Stimulated activated naive CD8-positive, alpha-beta T cell treated with anti-CD3 and anti-CD28 coated beads, Interleukin-15, Interleukin-2, amounts not matched to agents 100 U/mL and 50 U/mL, for 24 hours (primary cell): ENCODE measurements around the gene NFS1.

ENCODE experiments used
- ATAC-seq: fragments of 150-1000 bp; cut with Tn5 transposase; one replicate; pipeline ENCODE4 v1.10.0; 2021
- DNase-seq: peaks from one replicate; pipeline ENCODE4 v3.0.0; 2021

Gene NFS1

GRCh38 chr20:35674921-35675320 is 24.2 kb downstream of the NFS1 start:
- no peak for ATAC-seq
- no peak for DNase-seq

DNA sequence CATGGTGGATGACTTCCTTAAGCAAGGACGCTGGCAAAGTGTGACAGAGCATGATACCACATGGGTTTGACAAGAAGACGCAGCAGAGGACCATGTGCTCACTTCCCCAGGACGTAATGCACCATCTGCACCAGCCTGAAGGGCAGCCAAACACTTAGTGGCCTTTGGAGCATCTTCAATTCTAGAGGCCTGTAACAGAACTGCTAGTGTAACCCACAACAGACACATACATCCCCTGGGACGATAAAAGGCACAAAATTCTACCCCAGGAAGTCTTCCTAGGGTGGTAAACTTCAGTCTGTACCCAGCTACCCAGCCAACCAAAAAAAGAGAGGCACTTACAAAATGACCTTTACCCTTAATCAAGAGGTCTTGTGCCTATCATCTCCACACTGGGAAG is 25.3 kb downstream of the NFS1 start:
- ATAC-seq (no peak), DNase-seq (no peak)

DNA sequence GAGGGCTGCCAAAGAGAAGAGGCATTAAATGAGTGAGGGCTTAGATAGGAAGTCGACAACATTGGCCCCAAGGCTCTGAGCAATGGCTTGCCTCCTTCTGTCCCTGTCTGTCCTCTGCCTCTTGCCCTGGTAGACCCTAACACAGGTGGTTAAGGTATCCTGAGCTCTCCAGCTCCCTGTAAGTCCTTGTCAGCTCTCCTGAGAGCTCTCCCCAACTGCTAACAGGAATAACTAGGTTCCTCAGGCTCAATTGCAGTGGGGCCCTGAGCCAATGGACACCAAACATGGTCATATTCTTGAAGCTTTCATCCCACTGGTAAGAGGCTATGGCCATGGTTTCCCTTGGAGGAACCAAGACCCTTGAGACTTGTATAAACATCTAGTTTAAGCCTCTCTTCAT is 29.5 kb downstream of the NFS1 start:
- no peak for DNase-seq
- ATAC-seq = no peak

DNA sequence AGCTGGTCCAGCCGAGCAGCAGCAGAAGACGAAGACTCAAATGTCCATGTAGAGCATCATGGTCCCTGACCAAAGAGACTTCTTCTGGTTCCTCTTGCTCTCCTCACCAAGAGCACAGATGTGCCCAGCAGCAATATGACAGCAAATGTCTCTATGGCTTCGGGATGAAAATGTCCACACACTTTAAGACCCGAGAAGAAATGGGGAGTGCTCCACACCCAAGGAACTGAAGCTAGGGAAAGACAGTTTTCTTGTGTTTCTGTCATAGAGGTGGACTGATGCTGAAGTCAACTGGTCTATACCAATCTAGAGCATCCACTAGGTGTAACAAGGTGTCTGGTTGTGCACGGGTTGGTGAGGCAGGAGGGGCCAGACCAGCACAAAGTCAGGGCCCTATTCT is 29.9 kb downstream of the NFS1 start:
- DNase-seq (no peak), ATAC-seq (no peak)

DNA sequence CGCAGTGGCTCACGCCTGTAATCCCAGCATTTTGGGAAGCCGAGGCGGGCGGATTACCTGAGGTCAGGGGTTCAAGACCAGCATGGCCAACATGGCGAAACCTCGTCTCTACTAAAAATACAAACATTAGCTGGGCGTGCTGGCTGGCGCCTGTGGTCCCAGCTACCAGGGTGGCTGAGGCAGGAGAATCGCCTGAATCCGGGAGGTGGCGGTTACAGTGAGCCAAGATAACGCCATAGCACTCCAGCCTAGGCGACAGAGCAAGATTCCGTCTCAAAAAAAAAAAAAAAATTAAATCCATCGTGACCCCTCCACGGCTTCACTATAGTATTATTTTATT is 33.2 kb downstream of the NFS1 start:
- DNase-seq (no peak), ATAC-seq (no peak)

DNA sequence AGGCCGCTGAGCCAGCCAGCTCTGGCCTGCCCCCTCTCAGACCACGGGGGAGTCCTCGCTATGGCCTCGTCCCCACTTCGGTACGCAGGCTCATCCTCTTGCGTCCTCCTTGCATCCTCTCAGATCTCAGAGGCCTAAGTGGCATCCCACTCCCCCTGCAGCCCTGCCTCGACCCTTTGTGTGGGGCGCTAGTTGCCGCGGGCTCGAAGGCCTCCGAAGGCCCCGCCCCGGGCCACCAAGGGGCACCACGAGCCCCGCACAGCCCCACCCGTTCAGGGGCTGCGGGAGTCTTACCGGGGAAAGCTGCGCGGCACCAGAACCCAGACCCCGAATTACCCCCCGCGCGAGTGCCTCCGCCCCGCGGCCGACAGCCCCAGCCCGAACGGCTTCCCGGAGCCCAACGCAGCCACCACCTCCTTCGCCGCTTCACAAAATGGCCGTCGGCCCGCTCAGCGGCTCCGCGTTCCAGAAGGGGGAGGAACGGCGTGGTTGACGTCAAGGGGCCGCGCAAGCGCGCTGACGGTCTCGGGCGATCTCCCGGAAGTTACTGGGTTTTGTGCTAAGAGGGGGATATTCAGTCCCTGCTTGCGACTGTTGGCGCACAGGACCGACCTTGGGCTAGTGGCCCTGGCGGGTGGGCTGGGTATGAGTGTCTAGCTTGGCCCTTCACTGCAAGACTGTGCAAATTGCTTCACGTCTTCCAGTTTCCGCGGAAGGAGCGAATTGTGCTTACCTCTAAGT is 34.5 kb downstream of the NFS1 start, which contains the start of the genes CPNE1 and RBM12:
Gene CPNE1, minus strand, starts transcription at position 435 of the 741 bp plus-strand sequence. CDS start 31,977 bp downstream, outside the sequence.
Gene RBM12, minus strand, starts transcription at position 435 of the 741 bp plus-strand sequence. CDS start 9,578 bp downstream, outside the sequence.
- DNase-seq (peak; percentile 93), ATAC-seq (peak; percentile 80)

DNA sequence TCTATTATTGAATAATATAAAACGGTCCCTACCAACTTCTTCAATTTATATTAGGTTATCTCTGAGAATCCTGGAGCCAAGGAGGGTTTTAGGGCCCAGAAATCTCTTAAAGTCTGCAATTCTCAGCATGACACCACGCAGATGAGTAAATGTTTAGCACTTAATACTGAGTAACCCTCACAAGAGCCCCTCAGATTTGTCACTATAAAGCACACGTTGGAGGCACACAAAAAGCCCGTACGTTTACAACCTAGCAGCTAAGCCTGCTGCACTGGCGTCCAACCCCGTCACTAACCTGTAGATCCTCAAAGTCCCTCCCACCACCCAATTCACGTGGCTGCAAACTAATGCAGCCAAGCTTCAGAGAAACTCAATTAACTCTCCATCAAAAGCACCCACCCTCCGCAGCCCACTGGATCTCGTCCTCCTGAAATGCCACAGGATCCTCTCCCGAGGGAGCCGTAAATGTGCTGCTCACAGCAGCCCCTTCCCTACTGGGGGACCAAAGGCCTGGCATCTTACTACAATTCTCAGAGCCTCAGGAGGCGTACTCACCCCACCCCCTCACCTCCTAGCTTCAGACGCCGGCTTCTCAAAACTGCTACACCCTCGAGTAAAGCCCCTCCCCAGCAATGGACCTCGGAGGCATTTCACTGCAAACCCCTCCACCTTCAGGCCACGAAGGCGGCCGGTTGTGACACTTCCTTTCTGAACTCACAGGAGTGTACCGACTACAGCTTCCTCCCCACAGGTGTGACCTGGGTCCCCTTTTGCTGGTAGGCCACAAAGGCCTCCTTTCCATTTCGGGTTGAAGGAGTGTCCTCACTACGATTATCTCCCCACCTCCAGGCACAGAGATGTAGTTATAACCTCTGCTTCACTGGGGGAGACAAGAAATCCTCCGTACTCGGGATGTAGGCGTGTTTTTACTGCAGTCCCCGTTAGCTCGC is 35.4 kb downstream of the NFS1 start:
- ATAC-seq = peak; percentile 23
- DNase-seq = peak; percentile 64

DNA sequence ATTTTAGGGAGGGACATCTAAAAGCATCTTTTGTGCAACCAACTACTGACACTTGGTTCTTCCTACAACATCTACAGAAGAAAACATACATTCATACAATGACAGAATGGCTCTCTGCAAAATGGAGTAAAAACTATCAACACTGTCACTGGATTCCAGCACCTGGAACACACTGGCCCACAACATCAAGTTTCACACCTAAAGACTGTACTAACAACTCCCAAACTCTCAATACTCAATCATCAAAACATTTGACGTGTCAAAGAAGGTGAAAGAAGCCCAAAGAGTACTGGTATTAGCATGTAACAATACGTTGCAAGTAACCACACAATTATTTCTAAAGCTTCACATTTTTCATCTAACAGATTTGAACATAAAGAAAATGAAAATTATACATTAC is 36.6 kb downstream of the NFS1 start:
- no peak for ATAC-seq

DNA sequence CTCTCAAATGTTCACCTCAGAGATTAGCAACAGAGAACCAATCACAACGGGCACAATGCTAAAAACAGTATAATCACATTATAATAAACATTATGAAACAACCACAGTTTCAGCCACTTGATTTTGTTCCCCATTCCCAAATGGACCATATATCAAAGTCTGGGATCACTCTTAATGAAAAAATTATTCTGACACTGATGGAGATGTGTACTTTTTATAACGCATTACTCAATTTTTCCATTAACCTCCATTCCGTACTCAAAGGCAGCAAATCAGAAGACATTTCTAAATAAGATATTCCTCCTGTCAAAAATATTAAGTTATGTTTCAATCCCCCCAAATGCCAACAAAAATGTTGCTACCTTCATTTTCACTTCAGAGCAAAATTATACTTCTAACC is 37.2 kb downstream of the NFS1 start:
- DNase-seq (no peak), ATAC-seq (no peak)

More for the DNA sequence above, 36.6 kb downstream of the NFS1 start:
- no peak for DNase-seq

GRCh38 chr20:35661053-35661452 is 38.1 kb downstream of the NFS1 start:
- no peak for DNase-seq
- peak; percentile 42 for ATAC-seq

DNA sequence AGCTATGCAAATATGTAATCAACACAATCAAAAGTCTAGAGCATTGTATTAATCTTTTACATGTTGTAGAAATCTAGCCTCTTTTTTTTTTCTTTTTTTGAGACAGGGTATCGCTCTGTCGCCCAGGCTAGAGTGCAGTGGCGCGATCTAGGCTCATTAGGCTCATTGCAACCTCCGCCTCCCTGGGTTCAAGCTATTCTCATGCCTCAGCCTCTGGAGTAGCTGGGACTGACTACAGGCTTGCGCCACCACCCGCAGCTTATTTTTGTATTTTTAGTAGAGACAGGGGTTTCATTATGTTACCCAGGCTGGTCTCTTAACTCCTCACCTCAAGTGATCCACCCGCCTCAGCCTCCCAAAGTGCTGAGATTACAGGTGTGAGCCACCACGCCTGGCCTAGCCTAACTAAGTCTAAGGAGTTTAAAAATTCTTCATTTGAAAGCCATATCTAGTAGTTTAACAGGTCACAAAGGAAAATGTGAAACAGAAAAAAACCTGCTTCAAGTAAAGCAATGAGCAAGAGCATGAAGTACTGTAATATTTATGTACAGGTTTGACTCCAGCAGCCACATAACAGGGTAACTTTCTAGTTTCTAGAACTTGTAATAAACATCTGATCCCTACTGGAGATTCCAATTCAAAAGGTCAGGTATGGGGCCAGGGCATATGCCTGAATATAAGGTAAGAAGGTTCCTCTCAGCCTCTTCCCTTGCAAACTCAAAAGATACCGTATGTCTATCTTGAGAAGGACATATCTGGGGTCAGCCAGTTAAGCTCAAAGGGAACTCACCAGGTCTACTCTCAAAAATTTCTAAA is 38.8 kb downstream of the NFS1 start:
- ATAC-seq = peak; percentile 53
- DNase-seq = peak; percentile 36

GRCh38 chr20:35657271-35657670 is 41.9 kb downstream of the NFS1 start:
- DNase-seq (no peak), ATAC-seq (no peak)

DNA sequence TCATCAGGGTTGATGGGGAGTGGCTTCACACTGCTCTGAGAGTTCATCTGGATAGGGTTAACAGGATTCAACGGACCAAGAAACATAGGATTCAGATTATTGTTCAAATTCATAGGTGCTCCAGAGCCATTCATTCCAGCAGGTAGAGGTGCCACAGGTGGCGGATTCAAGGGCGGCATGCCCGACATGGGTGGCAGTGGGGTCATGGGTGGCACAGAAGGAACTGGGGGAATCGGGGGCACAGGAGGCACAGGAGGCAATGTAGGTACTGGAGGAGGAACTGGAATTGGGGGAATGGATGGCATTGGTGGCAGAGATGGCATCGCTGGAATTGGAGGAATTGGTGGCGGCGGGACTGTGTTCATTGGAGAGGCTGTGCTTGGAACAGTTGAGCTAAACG is 44.7 kb downstream of the NFS1 start:
- no peak for DNase-seq

GRCh38 chr20:35653893-35654292 is 45.3 kb downstream of the NFS1 start:
- ATAC-seq = no peak
- no peak for DNase-seq

More for the DNA sequence above, 44.7 kb downstream of the NFS1 start:
- ATAC-seq = no peak

DNA sequence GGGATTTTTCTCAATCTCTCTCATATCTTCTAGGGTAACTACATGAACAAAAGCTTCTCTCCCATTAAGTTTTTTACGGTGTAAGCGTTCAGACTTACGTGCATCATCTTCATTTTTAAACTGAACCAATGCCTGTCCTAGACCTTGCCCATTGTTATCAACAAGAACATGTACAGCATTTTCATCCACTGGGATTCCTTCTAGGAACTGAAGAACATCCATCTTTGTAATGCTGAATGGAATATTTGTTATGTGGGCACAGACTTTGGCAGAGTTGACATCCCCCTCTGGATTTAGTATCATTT is 45.8 kb downstream of the NFS1 start:
- ATAC-seq = no peak

DNA sequence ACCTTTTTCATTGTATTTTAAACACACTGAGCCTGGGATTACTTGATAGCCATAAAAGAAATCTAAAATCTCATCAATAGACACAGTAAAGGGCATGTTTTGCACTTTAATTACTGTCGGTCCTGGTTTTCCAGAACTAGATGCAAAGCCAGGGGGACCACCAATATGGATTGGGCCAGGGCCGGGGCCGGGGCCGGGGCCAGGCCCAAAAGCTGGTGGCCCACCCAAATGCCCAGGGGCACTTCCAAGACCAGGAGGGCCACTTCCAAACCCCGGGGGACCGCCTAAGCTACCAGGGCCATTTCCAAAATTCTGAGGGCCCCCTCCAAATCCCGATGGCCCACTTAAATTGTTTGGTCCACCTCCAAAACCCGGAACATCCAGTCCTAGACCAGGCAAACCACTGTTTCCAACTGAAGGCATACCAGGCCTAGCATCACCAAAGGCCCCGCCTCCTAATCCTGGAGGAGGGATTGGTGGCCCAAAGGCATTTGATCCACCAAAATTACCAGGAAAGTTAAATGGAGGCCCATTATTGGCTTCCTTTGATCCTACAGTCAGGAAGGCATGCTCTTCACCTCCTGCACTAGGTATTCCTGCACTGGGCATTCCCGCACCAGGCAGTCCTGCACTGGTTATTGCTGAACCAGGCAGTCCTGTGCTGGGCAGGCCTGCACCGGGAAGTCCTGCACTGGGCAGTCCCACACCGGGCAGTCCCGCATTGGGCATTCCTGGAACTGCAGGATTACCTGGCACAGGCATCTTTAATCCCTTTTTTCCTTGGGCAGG is 46.3 kb downstream of the NFS1 start:
- DNase-seq (no peak), ATAC-seq (no peak)

More for the DNA sequence above, 45.8 kb downstream of the NFS1 start:
- no peak for DNase-seq

- DNase-seq (no peak), ATAC-seq (no peak)
Observed at GRCh38 chr20:35651958-35652357, 47.2 kb downstream of the NFS1 start.

GRCh38 chr20:35650632-35651031 is 48.5 kb downstream of the NFS1 start:
- ATAC-seq = no peak
- DNase-seq = no peak

- DNase-seq (no peak), ATAC-seq (no peak)
Observed at GRCh38 chr20:35648836-35649235, 50.3 kb downstream of the NFS1 start.

DNA sequence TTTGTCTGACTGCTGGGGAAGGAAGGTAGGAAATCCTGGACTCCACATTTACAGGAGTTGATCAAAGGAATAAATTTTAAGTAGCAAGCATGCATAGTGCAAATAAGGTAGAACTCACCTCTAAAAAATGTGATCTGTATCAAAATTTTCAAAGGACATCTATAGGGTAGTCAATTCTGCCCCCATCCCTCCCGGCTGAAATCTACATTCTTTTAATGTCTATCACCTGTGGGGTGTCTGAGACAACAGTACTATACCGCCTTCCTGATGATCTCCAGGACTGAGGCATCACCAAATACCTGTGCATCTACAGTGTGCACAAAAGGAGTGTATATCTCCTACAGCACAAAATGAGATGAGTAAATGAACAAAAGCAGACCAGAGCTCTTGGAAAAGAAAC is 54.3 kb downstream of the NFS1 start:
- ATAC-seq = no peak
- no peak for DNase-seq

GRCh38 chr20:35643045-35643444 is 56.1 kb downstream of the NFS1 start:
- ATAC-seq (no peak), DNase-seq (no peak)

DNA sequence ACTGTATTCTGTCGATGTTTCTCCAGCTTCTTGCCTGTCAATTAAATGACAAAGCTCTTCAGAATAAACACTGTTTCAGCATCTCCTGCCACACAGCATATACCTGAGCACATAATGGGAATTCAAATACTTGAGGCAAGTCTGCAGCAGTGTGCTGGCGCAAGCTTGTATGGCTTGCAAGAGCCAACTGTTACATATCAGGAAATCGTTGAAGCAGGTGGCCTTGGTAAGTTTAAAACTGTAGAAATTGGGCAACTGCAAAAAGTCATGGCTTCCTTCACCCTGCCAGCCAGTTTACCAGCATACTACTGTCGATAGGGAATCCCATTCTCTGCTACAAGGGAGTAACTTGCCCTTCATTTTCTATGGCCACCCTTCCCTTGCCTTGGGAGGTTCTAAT is 57.4 kb downstream of the NFS1 start:
- ATAC-seq (no peak), DNase-seq (no peak)
